H1 (cell line): ENCODE measurements around the gene PDE6D. TPM values are rescaled to one million over a fixed set of nuclear protein-coding genes. Genes with fewer than 3 reads are reported as not detected.
A peak's percentile ranks its signal among the peaks of the same experiment; 100 is the strongest.

Source experiments
- CTCF ChIA-PET: fragments of 300-600 bp; sonication (Branson Sonifier 250); formaldehyde crosslinking; loops from one replicate; lab custom pipeline; 2021; ENCODE audit not compliant: partially characterized antibody; lab: Charles Lee
- POLR2A ChIA-PET: fragments of 300-600 bp; sonication (Branson Sonifier 250); formaldehyde crosslinking; loops from one replicate; lab custom pipeline; 2021; ENCODE audit warnings: inconsistent platforms; ENCODE audit not compliant: partially characterized antibody; lab: Charles Lee
- DNase-seq, 2 experiments: peaks; one replicate each; pipeline versions ENCODE4 v3.0.0 to v3.0.0-alpha.2; 2010 to 2022; ENCODE audit warnings: low spot score in 2 of 2, low read depth in 1 of 2, mixed read lengths in 1 of 2
- FAIRE-seq: peaks from 2 replicates; lab custom pipeline; 2011; peaks lifted over from hg19 to GRCh38; lab: Jason Lieb, UNC
- H2AFZ ChIP-seq: 2 replicates; pipeline ENCODE4 v1.8.1; 2012; ENCODE audit warnings: low read length, inconsistent platforms
- H2AK5ac ChIP-seq: 2 replicates; pipeline ENCODE4 v1.6.1; 2013; ENCODE audit warnings: low read depth, low read length
- H2BK120ac ChIP-seq: replicated peaks from 2 replicates; pipeline ENCODE3; 2013; ENCODE audit warnings: low read depth, low read length, inconsistent platforms
- H2BK12ac ChIP-seq: 2 replicates; pipeline ENCODE4 v1.6.1; 2013; ENCODE audit warnings: low read depth, low read length
- H2BK15ac ChIP-seq: 2 replicates; pipeline ENCODE4 v1.6.1; 2013; ENCODE audit warnings: low read length
- H2BK20ac ChIP-seq: 2 replicates; pipeline ENCODE4 v1.6.1; 2013; ENCODE audit warnings: low read length
- H2BK5ac ChIP-seq: 2 replicates; pipeline ENCODE4 v1.6.1; 2013; ENCODE audit warnings: low read depth, low read length
- H3K14ac ChIP-seq: 2 replicates; pipeline ENCODE4 v1.6.1; 2013; ENCODE audit warnings: inconsistent platforms; ENCODE audit not compliant: insufficient read length
- H3K18ac ChIP-seq: 2 replicates; pipeline ENCODE4 v1.6.1; 2013; ENCODE audit warnings: low read length; ENCODE audit errors: extremely low read depth
- H3K23ac ChIP-seq: 2 replicates; pipeline ENCODE4 v1.6.1; 2013; ENCODE audit warnings: inconsistent platforms; ENCODE audit not compliant: insufficient read length
- H3K23me2 ChIP-seq: 2 replicates; pipeline ENCODE4 v1.6.1; 2013; ENCODE audit warnings: low read depth, low read length
- H3K27ac ChIP-seq: 2 replicates; pipeline ENCODE4 v1.6.1; 2011; ENCODE audit warnings: low read depth, low read length, inconsistent platforms
- H3K27me3 ChIP-seq, 4 experiments: replicated peaks in 1 of 4; 1 replicate in 1 of 4; 2 replicates in 3 of 4; pipeline versions ENCODE4 v1.6.1 to v1.8.1; 2011 to 2013; ENCODE audit warnings: low read length in 3 of 4, mild to moderate bottlenecking in 3 of 4, inconsistent platforms in 2 of 4, mixed read lengths in 2 of 4, moderate library complexity in 1 of 4; ENCODE audit not compliant: control insufficient read depth in 3 of 4, insufficient read depth in 3 of 4; ENCODE audit errors: extremely low read depth in 1 of 4
- H3K36me3 ChIP-seq, 4 experiments: 2 replicates each; pipeline versions ENCODE4 v1.6.1 to v1.8.1; 2011 to 2013; ENCODE audit warnings: mild to moderate bottlenecking in 4 of 4, low read length in 3 of 4, moderate library complexity in 2 of 4, control low read depth in 1 of 4, inconsistent platforms in 1 of 4; ENCODE audit not compliant: insufficient read depth in 4 of 4, control insufficient read depth in 2 of 4
- H3K4ac ChIP-seq: replicated peaks from 2 replicates; pipeline ENCODE3; 2013; ENCODE audit warnings: low read length, low read depth, mixed read lengths, inconsistent platforms; ENCODE audit not compliant: insufficient read length
- H3K4me1 ChIP-seq, 4 experiments: replicated peaks in 1 of 4; 1 replicate in 1 of 4; 2 replicates in 3 of 4; pipeline versions ENCODE4 v1.6.1 to v1.8.1; 2011 to 2013; ENCODE audit warnings: low read length in 3 of 4, inconsistent platforms in 2 of 4, mixed read lengths in 1 of 4; ENCODE audit not compliant: insufficient read depth in 4 of 4, control insufficient read depth in 3 of 4
- H3K4me2 ChIP-seq, 2 experiments: 2 replicates each; pipeline versions ENCODE4 v1.6.1 to v1.8.1; 2011 to 2013; ENCODE audit warnings: low read depth in 2 of 2, low read length in 2 of 2, control low read depth in 1 of 2, inconsistent platforms in 1 of 2, mild to moderate bottlenecking in 1 of 2; ENCODE audit not compliant: insufficient read depth in 1 of 2
- H3K4me3 ChIP-seq, 4 experiments: fragments of 200-600, 300-600 bp in 1 of 4; sonication (generic), shearing (Covaris generic), sonication (Bioruptor Twin) in 1 of 4; 2 replicates each; pipeline versions ENCODE4 v1.5.1 to v1.8.1; 2011 to 2016; ENCODE audit warnings: low read length in 4 of 4, low read depth in 3 of 4, control low read depth in 2 of 4, inconsistent platforms in 2 of 4, mild to moderate bottlenecking in 2 of 4, mixed read lengths in 1 of 4, moderate library complexity in 1 of 4; ENCODE audit not compliant: insufficient read depth in 2 of 4; ENCODE audit errors: extremely low read depth in 1 of 4
- H3K56ac ChIP-seq: replicated peaks from 2 replicates; pipeline ENCODE3; 2013; ENCODE audit warnings: low read depth, mild to moderate bottlenecking, mixed read lengths, low read length, inconsistent platforms; ENCODE audit not compliant: insufficient read length
- H3K79me1 ChIP-seq: 2 replicates; pipeline ENCODE4 v1.6.1; 2013; ENCODE audit warnings: low read depth, low read length, control low read depth
- H3K79me2 ChIP-seq, 2 experiments: 2 replicates each; pipeline versions ENCODE4 v1.6.1 to v1.8.1; 2012 to 2013; ENCODE audit warnings: low read length in 2 of 2, mild to moderate bottlenecking in 2 of 2, inconsistent platforms in 1 of 2; ENCODE audit not compliant: insufficient read depth in 2 of 2, control insufficient read depth in 1 of 2
- H3K9ac ChIP-seq, 4 experiments: replicated peaks in 1 of 4; 1 replicate in 1 of 4; 2 replicates in 3 of 4; pipeline versions ENCODE4 v1.6.1 to v1.8.1; 2011 to 2013; ENCODE audit warnings: low read depth in 3 of 4, low read length in 3 of 4, control low read depth in 2 of 4, mild to moderate bottlenecking in 2 of 4, moderate library complexity in 2 of 4, inconsistent platforms in 1 of 4; ENCODE audit errors: extremely low read depth in 1 of 4
- H3K9me3 ChIP-seq, 2 experiments: 2 replicates each; pipeline versions ENCODE4 v1.6.1 to v1.8.1; 2012 to 2013; ENCODE audit warnings: mild to moderate bottlenecking in 2 of 2, moderate library complexity in 2 of 2, control low read depth in 1 of 2, inconsistent platforms in 1 of 2, low read depth in 1 of 2, low read length in 1 of 2, mixed read lengths in 1 of 2; ENCODE audit not compliant: insufficient read depth in 2 of 2
- H4K20me1 ChIP-seq, 2 experiments: replicated peaks in 1 of 2; 2 replicates each; pipeline versions ENCODE3 to v1.8.1; 2011 to 2013; ENCODE audit warnings: inconsistent platforms in 2 of 2, low read length in 2 of 2, mild to moderate bottlenecking in 1 of 2; ENCODE audit not compliant: insufficient read depth in 2 of 2, control insufficient read depth in 1 of 2
- H4K5ac ChIP-seq: 2 replicates; pipeline ENCODE4 v1.6.1; 2013; ENCODE audit warnings: low read length, low read depth, mixed read lengths, inconsistent platforms; ENCODE audit not compliant: insufficient read length
- H4K8ac ChIP-seq: 2 replicates; pipeline ENCODE4 v1.8.0; 2013; ENCODE audit warnings: mild to moderate bottlenecking, moderate library complexity, low read length, inconsistent platforms; ENCODE audit not compliant: insufficient read depth; ENCODE audit errors: extremely low read depth
- H4K91ac ChIP-seq: replicated peaks from 2 replicates; pipeline ENCODE3; 2013; ENCODE audit warnings: low read length, mixed read lengths, inconsistent platforms; ENCODE audit not compliant: insufficient read length
- BACH1 ChIP-seq: IDR thresholded peaks from 2 replicates; pipeline ENCODE4 v1.6.1; 2012; ENCODE audit warnings: low read length, improper control_type of control experiment
- BCL11A ChIP-seq, 2 experiments: IDR thresholded peaks; one replicate each; pipeline ENCODE4 v1.6.1; 2011; ENCODE audit warnings: low read depth in 2 of 2, low read length in 2 of 2, mild to moderate bottlenecking in 2 of 2
- FOSL1 ChIP-seq: IDR thresholded peaks from 2 replicates; pipeline ENCODE4 v1.6.1; 2011; ENCODE audit warnings: mild to moderate bottlenecking, low read depth, low read length, moderate library complexity; ENCODE audit not compliant: insufficient read depth
- HDAC2 ChIP-seq, 2 experiments: fragments of 300-600 bp in 1 of 2; sonication (generic) in 1 of 2; IDR thresholded peaks; 2 replicates each; pipeline ENCODE4 v1.6.1; 2011 to 2012; ENCODE audit warnings: low read depth in 2 of 2, low read length in 2 of 2, mild to moderate bottlenecking in 2 of 2, moderate library complexity in 2 of 2, borderline replicate concordance in 1 of 2, inconsistent platforms in 1 of 2
- KDM1A ChIP-seq: fragments of 200-600, 300-600 bp; sonication (generic); IDR thresholded peaks from 2 replicates; pipeline ENCODE4 v1.7.1; 2016; ENCODE audit warnings: mild to moderate bottlenecking, low read length, borderline replicate concordance
- SP1 ChIP-seq: IDR thresholded peaks from 2 replicates; pipeline ENCODE4 v1.6.1; 2011; ENCODE audit warnings: low read depth, low read length
- WGBS, 2 experiments: shearing (Covaris generic) in 1 of 2; methylation state at CpG; one replicate each; pipeline versions ENCODE4 v1.1.6 to v1.1.7; 2013 to 2015; ENCODE audit warnings: low lambda C conversion rate in 2 of 2, mixed read lengths in 2 of 2, inconsistent platforms in 1 of 2, low coverage in 1 of 2, missing lambda C conversion rate in 1 of 2; ENCODE audit not compliant: insufficient replicate concordance in 2 of 2, insufficient coverage in 1 of 2, insufficient read length in 1 of 2; ENCODE audit errors: extremely low coverage in 1 of 2, missing lambda C conversion rate in 1 of 2; 5-methylcytosine and 5-hydroxymethylcytosine counted together
- polyA plus RNA-seq, 7 experiments: library from polyadenylated mRNA; depleted of rRNA in 3 of 7; stranded (reverse) in 5 of 7; unstranded in 2 of 7; fragments of >200 nt in 5 of 7; fragments of 200-250 nt in 2 of 7; gene quantifications; 1 replicate in 5 of 7; 2 replicates in 1 of 7; 4 replicates in 1 of 7; pipeline versions ENCODE4 v1.2.1 to v1.2.3, GENCODE V29; 2011 to 2013; ENCODE audit warnings: missing spikeins in 2 of 7, mixed read lengths in 2 of 7
- total RNA-seq: library from RNA; stranded (reverse); fragmentation: NEBNext Ultra II Directional; extraction: Animal tissue kit (Norgen Biotek cat#: 25700); gene quantifications from 2 replicates; pipeline ENCODE4 v1.2.1, GENCODE V29; 2021

Gene PDE6D
- total and polyA plus RNA-seq, 2 of the 8 experiments (the other 6 are each of a cell fraction or from before 2014, with no cell fraction given), result 33.7 to 63.9 TPM

DNA sequence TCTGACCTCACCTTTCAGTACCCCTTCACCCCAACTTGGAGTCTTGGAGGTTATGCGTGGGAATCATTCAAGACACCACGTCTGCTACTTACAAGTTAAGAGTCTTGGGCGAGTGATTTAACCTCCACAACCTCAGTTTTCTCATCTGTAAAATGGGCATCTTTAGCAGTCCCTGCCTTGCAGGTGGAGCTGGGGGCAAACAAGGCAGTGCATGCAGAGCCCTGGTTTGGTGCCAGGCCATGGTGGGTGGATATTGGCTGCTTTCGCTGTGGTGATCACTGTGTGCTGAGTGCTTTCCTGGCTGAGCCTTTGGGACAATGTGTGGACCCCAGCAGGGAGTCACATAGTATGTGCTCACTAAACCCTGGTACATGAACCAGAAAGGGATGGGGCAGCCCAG is 93.1 kb downstream of the PDE6D start:
- Histone ChIP-seq H3K27ac (peak overlapping the region; percentile 46; the same call in 1 of the 2 replicates), H2BK120ac (no peak overlapping the region), H4K5ac (no peak overlapping the region), H3K23me2 (no peaks in the 10 kb centered on the region; the same call in 1 of the 2 replicates), H3K4ac (no peak overlapping the region), H3K56ac (no peak overlapping the region), H3K36me3 (no peaks in the 10 kb centered on the region), H2BK5ac (0 out of 2 replicates have a peak overlapping the region, but pooled peaks have one; percentile 7), H4K8ac (peak overlapping the region; percentile 96), H3K4me3 (peak overlapping the region in 2 of 4 experiments; percentile 29 to 54; a peak in 3 of 8 replicates), H2BK20ac (no peak overlapping the region), H2AFZ (no peak overlapping the region), H3K27me3 (no peaks in the 10 kb centered on the region), H2BK12ac (peak overlapping the region; percentile 91; the same call in 1 of the 2 replicates), H3K14ac (no peak overlapping the region), H3K9ac (peak overlapping the region in 3 of 4 experiments; percentile 51 to 62 (median 59); a peak in 4 of 7 replicates), H3K79me2 (no peaks in the 10 kb centered on the region), H3K79me1 (no peaks in the 10 kb centered on the region), H3K23ac (no peak overlapping the region), H3K18ac (0 out of 2 replicates have a peak overlapping the region, but pooled peaks have one; percentile 98), H3K9me3 (no peaks in the 10 kb centered on the region), H2AK5ac (peak overlapping the region; percentile 89; the same call in 1 of the 2 replicates), H4K20me1 (peaks cover 0 to 1% of the 10 kb centered on the region in 2 experiments), H4K91ac (peak overlapping the region; percentile 98), H2BK15ac (peak overlapping the region; percentile 89), H3K4me1 (peaks cover 4 to 39% (median 19%) of the 10 kb centered on the region in 4 experiments), H3K4me2 (peak overlapping the region; percentile 43 to 72)
- no peak for TF ChIP-seq FOSL1
- no peak for TF ChIP-seq BCL11A (IDR thresholded peaks at IDR 0.05; ENCODE audit: low read depth in 2 of 2, low read length in 2 of 2)
- peak in 1 of 2 experiments; percentile 95; a peak in 1 of 4 replicates for TF ChIP-seq HDAC2 (IDR thresholded peaks at IDR 0.05; ENCODE audit: borderline replicate concordance in 1 of 2, low read depth in 2 of 2, low read length in 2 of 2)
- peak; percentile 98 for TF ChIP-seq KDM1A
- TF ChIP-seq SP1, result 0 out of 2 replicates have a peak, but pooled peaks have one; percentile 6
- TF ChIP-seq BACH1, result no peak
- POLR2A ChIA-PET, result interaction anchor here (1.2 to 27.8 kb wide), 11 partner anchors 9 to 103 kb away, joined by 3 to 1080 read pairs (median 10); partner anchors contain the start of gene PTMA
- CTCF ChIA-PET, result interaction anchor here (1.0 to 31.4 kb wide), 10 partner anchors 12 to 78 kb away, joined by 3 to 555 read pairs (median 37); partner anchors contain the start of gene PTMA
- 92% methylated on average over 3 of the region's 4 CpGs; no CpG with 5 or more reads in 1 of the 2 experiments for WGBS, 2 experiments
- FAIRE-seq, result peak; percentile 19
- DNase-seq, result no peak
